ENCODE measurements around the gene HCN2. TPM values are rescaled to one million over a fixed set of nuclear protein-coding genes. Genes with fewer than 3 reads are reported as not detected.

Gene HCN2
- total and polyA plus RNA-seq, 9 of the 15 experiments (the other 6 are each of a cell fraction or from before 2014, with no cell fraction given) = 0.29 to 4.2 (median 0.82) TPM; not detected in 2

- TF ChIP-seq ZNF274 (IDR thresholded peaks at IDR 0.05; ENCODE audit: borderline replicate concordance, low read depth, low read length) = no peak
- 0 out of 2 replicates have a peak, but pooled peaks have one; percentile 56 for TF ChIP-seq LCOR (CRISPR knock-in tag; IDR thresholded peaks at IDR 0.05)
- TF ChIP-seq ZNF707 (CRISPR knock-in tag; conservative IDR thresholded peaks at IDR 0.05) = no peak
- TF ChIP-seq TAL1 (IDR thresholded peaks at IDR 0.05) = no peak
- 0 out of 2 replicates have a peak, but pooled peaks have one; percentile 67 for TF ChIP-seq SP1 (CRISPR knock-in tag; IDR thresholded peaks at IDR 0.05)
- TF ChIP-seq ZNF232 (CRISPR knock-in tag; IDR thresholded peaks at IDR 0.05) = no peak
- no peak for TF ChIP-seq PKNOX1 (IDR thresholded peaks at IDR 0.05)
- TF ChIP-seq YY1 (IDR thresholded peaks at IDR 0.05; ENCODE audit: borderline replicate concordance in 1 of 3, control insufficient read depth in 1 of 3, extremely low read depth in 1 of 3, insufficient read depth in 3 of 3, insufficient read length in 1 of 3, insufficient replicate concordance in 2 of 3, low read depth in 1 of 3, low read length in 2 of 3) = peak in 2 of 3 experiments; percentile 13 to 55
- TF ChIP-seq NFXL1 (CRISPR knock-in tag; IDR thresholded peaks at IDR 0.05) = no peak
- no peak for TF ChIP-seq IRF9 (tag; IDR thresholded peaks at IDR 0.05)
Observed at GRCh38 chr19:570937-571565, 18.6 kb upstream of the HCN2 start (continued).
